Measurements from ENCODE around the gene TIMM50. TPM values are rescaled to one million over a fixed set of nuclear protein-coding genes. Genes with fewer than 3 reads are reported as not detected.
A peak's percentile ranks its signal among the peaks of the same experiment; 100 is the strongest.

Gene TIMM50
- total and polyA plus RNA-seq, 2 of the 13 experiments (the other 11 are each of a cell fraction or from before 2014, with no cell fraction given), result 91.1 to 92.5 TPM

DNA sequence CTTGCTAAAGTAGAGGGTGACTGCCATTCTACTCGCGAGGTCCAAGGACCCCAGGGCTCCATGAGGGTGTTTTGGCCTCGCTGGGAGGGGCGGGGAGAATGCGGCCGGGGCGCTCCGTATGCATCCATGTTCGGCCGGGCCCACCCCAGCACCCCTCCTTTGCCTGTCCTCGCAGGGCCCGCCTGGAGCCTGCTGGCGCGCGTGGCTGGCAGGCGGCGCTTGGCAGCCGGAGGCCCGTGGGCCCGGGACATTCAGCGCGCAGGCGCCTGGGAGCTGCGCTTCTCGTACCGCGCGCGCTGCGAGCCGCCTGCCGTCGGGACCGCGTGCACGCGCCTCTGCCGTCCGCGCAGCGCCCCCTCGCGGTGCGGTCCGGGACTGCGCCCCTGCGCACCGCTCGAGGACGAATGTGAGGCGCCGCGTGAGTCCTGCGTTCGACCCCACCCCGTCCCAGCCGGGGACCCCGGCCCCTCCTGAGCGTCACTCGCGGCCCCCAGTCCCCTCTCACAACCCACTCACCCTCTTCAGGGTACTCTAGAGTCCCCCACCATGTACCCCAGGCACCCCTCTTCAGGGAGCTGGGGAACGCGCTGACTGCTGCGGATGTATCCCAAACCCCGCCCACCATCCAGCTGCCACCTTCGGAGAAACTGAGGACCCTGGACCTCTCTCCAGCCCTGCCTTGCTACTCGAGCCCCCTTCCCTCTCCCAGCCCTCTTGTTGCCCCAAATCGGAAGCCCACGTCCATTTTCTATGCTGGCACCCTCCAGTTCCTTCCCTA, 22.2 kb downstream of the TIMM50 start (continued):
- TF ChIP-seq, protein P1, sequence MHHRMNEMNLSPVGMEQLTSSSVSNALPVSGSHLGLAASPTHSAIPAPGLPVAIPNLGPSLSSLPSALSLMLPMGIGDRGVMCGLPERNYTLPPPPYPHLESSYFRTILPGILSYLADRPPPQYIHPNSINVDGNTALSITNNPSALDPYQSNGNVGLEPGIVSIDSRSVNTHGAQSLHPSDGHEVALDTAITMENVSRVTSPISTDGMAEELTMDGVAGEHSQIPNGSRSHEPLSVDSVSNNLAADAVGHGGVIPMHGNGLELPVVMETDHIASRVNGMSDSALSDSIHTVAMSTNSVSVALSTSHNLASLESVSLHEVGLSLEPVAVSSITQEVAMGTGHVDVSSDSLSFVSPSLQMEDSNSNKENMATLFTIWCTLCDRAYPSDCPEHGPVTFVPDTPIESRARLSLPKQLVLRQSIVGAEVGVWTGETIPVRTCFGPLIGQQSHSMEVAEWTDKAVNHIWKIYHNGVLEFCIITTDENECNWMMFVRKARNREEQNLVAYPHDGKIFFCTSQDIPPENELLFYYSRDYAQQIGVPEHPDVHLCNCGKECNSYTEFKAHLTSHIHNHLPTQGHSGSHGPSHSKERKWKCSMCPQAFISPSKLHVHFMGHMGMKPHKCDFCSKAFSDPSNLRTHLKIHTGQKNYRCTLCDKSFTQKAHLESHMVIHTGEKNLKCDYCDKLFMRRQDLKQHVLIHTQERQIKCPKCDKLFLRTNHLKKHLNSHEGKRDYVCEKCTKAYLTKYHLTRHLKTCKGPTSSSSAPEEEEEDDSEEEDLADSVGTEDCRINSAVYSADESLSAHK (CRISPR knock-in tag; IDR thresholded peaks at IDR 0.05; ENCODE audit: borderline replicate concordance), result peak; percentile 72; the same call in 1 of the 2 replicates
- TF ChIP-seq PHF21A (CRISPR knock-in tag; IDR thresholded peaks at IDR 0.05), result peak; percentile 32; the same call in 1 of the 2 replicates
- peak; percentile 97; the same call in 1 of the 2 replicates for TF ChIP-seq SNAPC2 (CRISPR knock-in tag; IDR thresholded peaks at IDR 0.05)
- no peak for TF ChIP-seq SP1 (IDR thresholded peaks at IDR 0.05)
- TF ChIP-seq SP1 (CRISPR knock-in tag; IDR thresholded peaks at IDR 0.05), result peak; percentile 33; the same call in 1 of the 2 replicates
- TF ChIP-seq PRPF4 (IDR thresholded peaks at IDR 0.05; ENCODE audit: low read depth, low read length, poor library complexity, severe bottlenecking), result no peak
- peak; percentile 99 for TF ChIP-seq ZNF468 (CRISPR knock-in tag; IDR thresholded peaks at IDR 0.05)
- peak; percentile 77; the same call in 1 of the 2 replicates for TF ChIP-seq ZNF75D (CRISPR knock-in tag; IDR thresholded peaks at IDR 0.05; ENCODE audit: borderline replicate concordance)
- TF ChIP-seq, protein P2, sequence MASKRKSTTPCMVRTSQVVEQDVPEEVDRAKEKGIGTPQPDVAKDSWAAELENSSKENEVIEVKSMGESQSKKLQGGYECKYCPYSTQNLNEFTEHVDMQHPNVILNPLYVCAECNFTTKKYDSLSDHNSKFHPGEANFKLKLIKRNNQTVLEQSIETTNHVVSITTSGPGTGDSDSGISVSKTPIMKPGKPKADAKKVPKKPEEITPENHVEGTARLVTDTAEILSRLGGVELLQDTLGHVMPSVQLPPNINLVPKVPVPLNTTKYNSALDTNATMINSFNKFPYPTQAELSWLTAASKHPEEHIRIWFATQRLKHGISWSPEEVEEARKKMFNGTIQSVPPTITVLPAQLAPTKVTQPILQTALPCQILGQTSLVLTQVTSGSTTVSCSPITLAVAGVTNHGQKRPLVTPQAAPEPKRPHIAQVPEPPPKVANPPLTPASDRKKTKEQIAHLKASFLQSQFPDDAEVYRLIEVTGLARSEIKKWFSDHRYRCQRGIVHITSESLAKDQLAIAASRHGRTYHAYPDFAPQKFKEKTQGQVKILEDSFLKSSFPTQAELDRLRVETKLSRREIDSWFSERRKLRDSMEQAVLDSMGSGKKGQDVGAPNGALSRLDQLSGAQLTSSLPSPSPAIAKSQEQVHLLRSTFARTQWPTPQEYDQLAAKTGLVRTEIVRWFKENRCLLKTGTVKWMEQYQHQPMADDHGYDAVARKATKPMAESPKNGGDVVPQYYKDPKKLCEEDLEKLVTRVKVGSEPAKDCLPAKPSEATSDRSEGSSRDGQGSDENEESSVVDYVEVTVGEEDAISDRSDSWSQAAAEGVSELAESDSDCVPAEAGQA (IDR thresholded peaks at IDR 0.05; ENCODE audit: low read depth), result 0 out of 2 replicates have a peak, but pooled peaks have one; percentile 13
- TF ChIP-seq, protein P2 (CRISPR knock-in tag; IDR thresholded peaks at IDR 0.05; ENCODE audit: borderline replicate concordance), result peak; percentile 99
- peak; percentile 98 for TF ChIP-seq ZNF841 (CRISPR knock-in tag; IDR thresholded peaks at IDR 0.05; ENCODE audit: borderline replicate concordance)
- peak; percentile 70 for TF ChIP-seq ELF3 (CRISPR knock-in tag; IDR thresholded peaks at IDR 0.05)

Data from HepG2 (cell line).